ENCODE measurements around the gene RPL13. TPM values are rescaled to one million over a fixed set of nuclear protein-coding genes. Genes with fewer than 3 reads are reported as not detected.

RPL13 gene
- total and polyA plus RNA-seq, 2 of the 13 experiments (the other 11 are each of a cell fraction or from before 2014, with no cell fraction given): 2,988 to 4,411 TPM

GRCh38 chr16:89565506-89566372, 5.3 kb downstream of the RPL13 start (continued):
- TF ChIP-seq MIER2 (CRISPR knock-in tag; IDR thresholded peaks at IDR 0.05) (peak; percentile 29; the same call in 1 of the 2 replicates), ZNF224 (CRISPR knock-in tag; IDR thresholded peaks at IDR 0.05) (peak; percentile 82; the same call in 1 of the 2 replicates), HMGXB4 (CRISPR knock-in tag; IDR thresholded peaks at IDR 0.05; ENCODE audit: borderline replicate concordance in 1 of 2, low read depth in 1 of 2) (peak; percentile 79 to 89; a peak in 3 of 4 replicates), ZNF660 (CRISPR knock-in tag; IDR thresholded peaks at IDR 0.05; ENCODE audit: borderline replicate concordance, low read depth) (no peak), AGO1 (IDR thresholded peaks at IDR 0.05; ENCODE audit: low read depth, low read length, poor library complexity, severe bottlenecking) (peak; percentile 100), HNRNPK (IDR thresholded peaks at IDR 0.05; ENCODE audit: low read depth, low read length, poor library complexity, severe bottlenecking) (no peak), GPBP1L1 (CRISPR knock-in tag; IDR thresholded peaks at IDR 0.05) (no peak), REST (IDR thresholded peaks at IDR 0.05; ENCODE audit: borderline replicate concordance in 1 of 2, low read depth in 1 of 2, low read length in 2 of 2) (no peak), ZFP91 (CRISPR knock-in tag; IDR thresholded peaks at IDR 0.05; ENCODE audit: borderline replicate concordance) (peak; percentile 70; the same call in 1 of the 2 replicates), PITX1 (CRISPR knock-in tag; IDR thresholded peaks at IDR 0.05) (0 out of 2 replicates have a peak, but pooled peaks have one; percentile 17), GPN1 (CRISPR knock-in tag; IDR thresholded peaks at IDR 0.05; ENCODE audit: borderline replicate concordance) (no peak), MIER3 (CRISPR knock-in tag; IDR thresholded peaks at IDR 0.05; ENCODE audit: borderline replicate concordance) (no peak; the same call in 1 of the 2 replicates), ATF5 (CRISPR knock-in tag; IDR thresholded peaks at IDR 0.05; ENCODE audit: low read depth) (no peak), HBP1 (CRISPR knock-in tag; IDR thresholded peaks at IDR 0.05; ENCODE audit: low read depth) (no peak)
